Choroid plexus epithelial cell (primary cell): ENCODE data around the gene BACE1-AS.
"Not testable (repeated sequence)": the region's sequence is repeated elsewhere in the genome, so short reads cannot be mapped to it uniquely, and the experiment has no call there.

Source experiments
- DNase-seq: peaks from one replicate; pipeline ENCODE4 v3.0.0-alpha.2; 2010; ENCODE audit warnings: low read depth
- H3K4me3 ChIP-seq: 2 replicates; pipeline ENCODE4 v1.5.1; 2011; ENCODE audit warnings: low read depth, mild to moderate bottlenecking, control low read depth, low read length, moderate library complexity
- CTCF ChIP-seq: conservative IDR thresholded peaks from 2 replicates; pipeline ENCODE4 v1.5.1; 2011; ENCODE audit warnings: low read depth, mild to moderate bottlenecking, control low read depth, inconsistent platforms, low read length, moderate library complexity

BACE1-AS gene

GRCh38 chr11:117259417-117259816 is 31.7 kb upstream of the BACE1-AS start:
- DNase-seq = peak; percentile 69
- no peak for TF ChIP-seq CTCF
- H3K4me3 ChIP-seq = no peak overlapping the region

GRCh38 chr11:117264624-117265323 is 26.4 kb upstream of the BACE1-AS start:
- DNase-seq, H3K4me3 ChIP-seq: not testable (repeated sequence)

DNA sequence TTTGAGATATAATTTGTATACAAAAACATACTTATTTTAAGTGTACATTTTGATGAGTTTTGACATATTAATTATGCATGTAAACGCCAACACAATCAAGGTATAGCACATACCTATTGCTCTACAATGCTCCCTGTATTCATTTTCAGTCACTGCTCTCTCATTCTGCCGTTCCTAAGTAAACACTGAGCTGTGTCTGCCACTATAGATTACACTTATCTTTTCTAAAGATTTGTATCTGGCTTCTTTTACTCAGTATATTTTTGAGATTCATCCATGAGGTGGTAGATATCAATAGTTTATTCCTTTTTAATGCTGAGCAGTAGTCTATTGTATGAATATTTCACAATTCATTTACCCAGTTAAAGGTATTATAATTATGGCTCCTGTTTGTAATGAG is 25.4 kb upstream of the BACE1-AS start:
- TF ChIP-seq CTCF = no peak
- no peak overlapping the region for H3K4me3 ChIP-seq
- no peak for DNase-seq

GRCh38 chr11:117269856-117270255 is 21.3 kb upstream of the BACE1-AS start:
- no peak for DNase-seq
- no peak overlapping the region for H3K4me3 ChIP-seq
- no peak for TF ChIP-seq CTCF

DNA sequence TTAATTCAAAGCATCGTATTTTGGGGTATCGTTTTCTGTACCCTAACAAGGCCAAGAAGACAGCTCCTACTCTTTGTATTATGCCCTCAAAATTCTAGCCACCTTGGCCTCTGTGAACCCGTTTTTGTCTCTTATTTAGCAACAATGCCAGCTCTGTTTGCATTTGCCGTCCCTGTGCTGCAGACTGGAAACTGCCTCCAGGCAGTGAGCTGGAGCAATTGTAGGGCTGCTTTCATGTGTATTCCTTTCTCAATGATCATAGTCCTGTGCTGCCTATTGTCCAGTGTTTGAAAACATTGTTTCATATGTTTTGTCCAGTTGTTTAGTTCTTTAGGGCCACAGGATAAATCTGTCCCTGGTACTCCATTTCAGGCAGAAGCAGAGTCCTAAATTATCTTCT is 19.9 kb upstream of the BACE1-AS start:
- TF ChIP-seq CTCF = no peak
- no peak for DNase-seq
- H3K4me3 ChIP-seq = no peak overlapping the region

DNA sequence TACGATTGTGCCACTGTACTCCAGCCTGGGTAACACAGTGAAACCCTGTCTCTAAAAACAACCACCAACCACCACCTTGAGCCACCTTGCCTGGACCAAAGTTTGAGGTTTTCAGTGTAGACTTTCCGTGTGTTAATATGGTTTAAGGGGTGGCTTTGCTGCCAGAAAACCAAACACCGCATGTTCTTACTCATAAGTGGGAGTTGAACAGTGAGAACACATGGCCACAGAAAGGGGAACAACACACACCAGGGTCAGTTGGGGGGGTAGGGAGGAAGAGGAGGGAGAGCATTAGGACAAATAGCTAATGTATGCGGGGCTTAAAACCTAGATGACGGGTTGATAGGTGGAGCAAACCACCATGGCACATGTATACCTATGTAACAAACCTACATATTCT is 19.0 kb upstream of the BACE1-AS start:
- H3K4me3 ChIP-seq, DNase-seq: not testable (repeated sequence)

DNA sequence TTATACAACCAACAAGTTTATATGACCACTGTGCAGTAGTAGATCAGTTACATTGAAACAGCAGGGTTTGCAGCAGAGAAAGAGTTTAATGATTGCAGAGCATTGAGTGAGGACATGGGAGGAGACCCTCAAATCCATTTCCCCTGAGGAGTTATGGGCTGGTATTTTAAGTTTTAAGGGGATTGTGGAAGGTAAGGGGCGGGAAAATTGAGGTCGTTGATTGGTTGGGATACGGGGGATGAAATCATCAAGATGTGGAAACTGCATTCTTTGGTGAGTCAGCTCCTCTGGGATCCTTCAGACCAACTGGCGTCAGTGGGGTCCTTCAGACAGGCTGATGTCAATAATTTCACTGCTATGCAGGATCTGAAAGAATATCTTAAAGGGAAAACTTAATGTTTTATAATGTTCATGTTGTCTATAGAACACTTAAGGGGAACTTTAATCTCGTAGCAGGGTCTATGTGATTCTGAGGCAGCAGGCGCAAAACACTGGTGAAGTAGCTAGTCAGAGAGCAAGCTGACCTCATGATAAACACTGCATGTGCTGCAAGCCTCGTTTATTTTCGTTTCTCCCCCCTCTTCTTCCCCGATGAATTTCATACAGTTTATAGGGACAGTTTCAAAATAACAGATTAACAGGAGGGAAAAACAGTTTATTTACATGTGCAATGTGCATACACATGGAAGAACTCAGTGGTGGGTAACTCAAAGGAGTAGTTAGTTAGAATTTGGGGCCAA is 17.4 kb upstream of the BACE1-AS start:
- peak overlapping the region; percentile 20 for H3K4me3 ChIP-seq
- no peak for TF ChIP-seq CTCF
- peak; percentile 92 for DNase-seq

DNA sequence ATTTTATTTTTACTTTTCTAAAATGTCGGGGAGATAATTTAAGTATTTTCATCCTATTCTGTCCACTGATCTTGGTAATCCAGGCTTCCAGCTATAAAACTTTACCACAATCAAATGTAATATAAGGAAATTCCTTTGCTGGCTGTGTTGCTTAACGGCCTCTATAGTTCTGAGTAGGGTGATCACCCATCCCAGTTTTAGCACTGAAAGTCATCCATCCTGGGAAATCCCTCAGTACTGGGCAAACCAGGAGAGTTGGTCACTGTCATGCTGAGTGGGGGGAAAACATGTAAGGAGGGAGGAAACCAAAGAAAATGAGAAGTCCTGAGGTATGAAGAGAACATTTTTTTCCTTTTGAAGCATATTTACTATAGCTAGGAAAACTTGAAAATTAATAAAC is 12.8 kb upstream of the BACE1-AS start:
- DNase-seq = no peak
- no peak for TF ChIP-seq CTCF
- H3K4me3 ChIP-seq = no peak overlapping the region
